NB4 (cell line): Measurements from ENCODE around the gene PLPPR5.

ENCODE experiments used
- CTCF ChIP-seq: IDR thresholded peaks from one replicate; pipeline ENCODE4 v1.5.1; 2012; ENCODE audit warnings: low read depth, low read length
- MAX ChIP-seq: IDR thresholded peaks from 2 replicates; pipeline ENCODE4 v1.6.1; 2011; ENCODE audit warnings: low read depth, low read length
- POLR2A ChIP-seq: IDR thresholded peaks from 2 replicates; pipeline ENCODE4 v1.6.1; 2011; ENCODE audit warnings: mild to moderate bottlenecking; ENCODE audit not compliant: insufficient read length; ENCODE audit errors: extremely low read depth

GRCh38 chr1:99007366-99007765 lies 2.7 kb upstream of the PLPPR5 start:
- TF ChIP-seq CTCF, result no peak
- TF ChIP-seq MAX, result no peak
- TF ChIP-seq POLR2A, result no peak
